Heart left ventricle (tissue), 16 donors: ENCODE results near the gene ZNF146. TPM values are rescaled to one million over a fixed set of nuclear protein-coding genes. Genes with fewer than 3 reads are reported as not detected.

Source experiments
- ATAC-seq, 4 donors: fragments of 200-7000 bp; cut with Tn5 transposase; one replicate each; pipeline ENCODE4 v1.9.1; 2020 to 2022; ENCODE audit warnings: moderate library complexity in 4 of 4, mild to moderate bottlenecking in 3 of 4, moderate number of reproducible peaks in 1 of 4
- DNase-seq, 5 donors: peaks; one replicate each; pipeline ENCODE4 v3.0.0-alpha.2; 2020
- H3K27ac ChIP-seq, 12 donors: fragments of 200-600 bp; sonication (generic) in 4 of 12; one replicate each; pipeline versions ENCODE4 v1.5.0 to v1.8.0; 2016 to 2022; ENCODE audit warnings: mild to moderate bottlenecking in 2 of 12
- H3K27me3 ChIP-seq, 9 donors: fragments of 200-600 bp; sonication (generic) in 2 of 9; one replicate each; pipeline versions ENCODE4 v1.5.1 to v1.8.0; 2016 to 2022; ENCODE audit warnings: mild to moderate bottlenecking in 3 of 9
- H3K36me3 ChIP-seq, 9 donors: fragments of 200-600 bp; sonication (generic) in 2 of 9; one replicate each; pipeline versions ENCODE4 v1.5.0 to v1.8.0; 2018 to 2022; ENCODE audit warnings: mild to moderate bottlenecking in 2 of 9
- H3K4me1 ChIP-seq, 12 donors: fragments of 200-600 bp; sonication (generic) in 4 of 12; one replicate each; pipeline versions ENCODE4 v1.5.0 to v1.8.0; 2016 to 2022; ENCODE audit warnings: mild to moderate bottlenecking in 3 of 12
- H3K4me3 ChIP-seq, 12 donors: fragments of 200-600 bp; sonication (generic) in 4 of 12; one replicate each; pipeline versions ENCODE4 v1.5.0 to v1.8.0; 2017 to 2022; ENCODE audit warnings: mild to moderate bottlenecking in 9 of 12, moderate library complexity in 4 of 12
- H3K9me3 ChIP-seq, 12 donors: fragments of 200-600 bp; sonication (generic) in 4 of 12; one replicate each; pipeline versions ENCODE4 v1.5.0 to v1.8.0; 2016 to 2022; ENCODE audit warnings: mild to moderate bottlenecking in 1 of 12
- POLR2A ChIP-seq, 2 donors: fragments of 450-650 bp; IDR thresholded peaks; one replicate each; pipeline ENCODE4 v1.6.1; 2017; ENCODE audit warnings: antibody characterized with exemption in 2 of 2, mild to moderate bottlenecking in 2 of 2, moderate library complexity in 2 of 2
- WGBS, 4 donors: extraction: QIAGEN DNeasy Blood & Tissue Kit in 2 of 4; methylation state at CpG; one replicate each; pipeline versions ENCODE4 v1.1.5 to v1.1.7; 2013 to 2018; 5-methylcytosine and 5-hydroxymethylcytosine counted together
- intact Hi-C, 10 donors: fragments of 100-400 bp; cut with DNase I; formaldehyde crosslinking; loops; one replicate each; pipeline versions ENCODE4 v1.11.1 to v1.14.2; 2022
- polyA plus RNA-seq, 2 donors: library from polyadenylated mRNA; stranded (reverse); fragments of 200-250 nt; gene quantifications; one replicate each; pipeline ENCODE4 v1.2.3, GENCODE V29; 2013
- total RNA-seq, 9 donors: library from RNA; depleted of rRNA in 2 of 9; stranded (reverse); fragments of >200 nt in 2 of 9; fragmentation: NEBNext Ultra II Directional in 3 of 9; extraction: Animal tissue kit (Norgen Biotek cat#: 25700) in 3 of 9; gene quantifications; one replicate each; pipeline versions ENCODE4 v1.1.0 to v1.2.4, GENCODE V29; 2016 to 2023
- TF ChIP-seq, protein P1 (sequence below), 12 donors: fragments of 200-600 bp; sonication (generic) in 4 of 12; IDR thresholded peaks; one replicate each; pipeline versions ENCODE4 v1.5.0 to v1.8.0; 2018 to 2022; ENCODE audit warnings: antibody characterized with exemption in 12 of 12, mild to moderate bottlenecking in 5 of 12
- donor health status: ischemic (EF 13 %, LVEDD 7.1; RV severe dilation, severe dysfunction).
- donor health status: healthy with polysubstance abuse.
- donor health status: DM: no; HTN: yes; CAD: no.
- donor health status: DM: no; HTN: no; CAD: no.
- donor health status: ischemic (EF 25% LVEDD 6.9; RV normal size, moderate dysfunction).
- donor health status: ischemic (EF 25% LVEDD 5.7; RV mildly dilated, moderate dysfunction).
- donor health status: healthy.
- donor health status: DM: yes; HTN: yes; CAD: no.
- donor health status: ischemic (EF 35%, LVEDD 5.7; RV mildly dilated, moderate dysfunction).
- donor health status: nonischemic (EF 11% LVEDD 7.7; RV severe dilation, severe dysfunction).
- donor health status: DM: yes; HTN: yes; CAD: no.
- donor health status: PGD.
- donor health status: ischemic (EF 29% LVEDD 5.4; RV normal size, mild dysfunction).
- donor health status: nonischemic (EF 23%, LVEDD 6.1; RV moderate dilation, normal function).

Gene ZNF146
- total and polyA plus RNA-seq, 11 donors = 14.1 to 53.7 (median 35.1) TPM

GRCh38 chr19:36198119-36198518 lies 16.8 kb upstream of the ZNF146 start:
- H3K27ac ChIP-seq = no peak overlapping the region
- intact Hi-C loops = no loop called here
- TF ChIP-seq, protein P1, sequence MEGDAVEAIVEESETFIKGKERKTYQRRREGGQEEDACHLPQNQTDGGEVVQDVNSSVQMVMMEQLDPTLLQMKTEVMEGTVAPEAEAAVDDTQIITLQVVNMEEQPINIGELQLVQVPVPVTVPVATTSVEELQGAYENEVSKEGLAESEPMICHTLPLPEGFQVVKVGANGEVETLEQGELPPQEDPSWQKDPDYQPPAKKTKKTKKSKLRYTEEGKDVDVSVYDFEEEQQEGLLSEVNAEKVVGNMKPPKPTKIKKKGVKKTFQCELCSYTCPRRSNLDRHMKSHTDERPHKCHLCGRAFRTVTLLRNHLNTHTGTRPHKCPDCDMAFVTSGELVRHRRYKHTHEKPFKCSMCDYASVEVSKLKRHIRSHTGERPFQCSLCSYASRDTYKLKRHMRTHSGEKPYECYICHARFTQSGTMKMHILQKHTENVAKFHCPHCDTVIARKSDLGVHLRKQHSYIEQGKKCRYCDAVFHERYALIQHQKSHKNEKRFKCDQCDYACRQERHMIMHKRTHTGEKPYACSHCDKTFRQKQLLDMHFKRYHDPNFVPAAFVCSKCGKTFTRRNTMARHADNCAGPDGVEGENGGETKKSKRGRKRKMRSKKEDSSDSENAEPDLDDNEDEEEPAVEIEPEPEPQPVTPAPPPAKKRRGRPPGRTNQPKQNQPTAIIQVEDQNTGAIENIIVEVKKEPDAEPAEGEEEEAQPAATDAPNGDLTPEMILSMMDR (IDR thresholded peaks at IDR 0.05) = no peak
- no peak for TF ChIP-seq POLR2A (IDR thresholded peaks at IDR 0.05)
- H3K27me3 ChIP-seq = no peaks in the 10 kb centered on the region
- ATAC-seq (no peak), DNase-seq (no peak)
- H3K36me3 ChIP-seq = peaks cover 0 to 48% (median 24%) of the 10 kb centered on the region in 9 donors
- no peak overlapping the region for H3K4me3 ChIP-seq
- 53 to 78% (median 69%) methylated on average over 2 of the region's 2 CpGs for WGBS, 4 donors
- H3K9me3 ChIP-seq = no peaks in the 10 kb centered on the region
- no peaks in the 10 kb centered on the region for H3K4me1 ChIP-seq

DNA sequence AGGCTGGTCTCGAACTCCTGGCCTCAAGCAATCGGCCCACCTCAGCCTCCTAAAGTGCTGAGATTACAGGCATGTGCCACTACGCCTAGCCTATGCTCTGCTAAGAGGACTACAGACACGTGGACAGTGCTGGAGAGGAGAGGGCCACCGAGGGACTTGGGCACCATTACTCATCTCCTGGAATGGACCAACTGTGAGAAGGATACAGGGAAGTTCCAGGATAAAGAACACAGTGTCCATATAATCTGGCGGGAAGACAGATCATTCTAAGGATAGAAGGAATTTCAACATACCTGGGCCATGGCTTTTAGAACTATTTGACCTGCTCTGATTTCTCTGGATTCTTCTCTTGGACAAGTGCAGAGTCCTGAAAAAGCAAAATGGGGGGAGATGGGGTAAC lies 13.2 kb upstream of the ZNF146 start:
- 91 to 97% (median 94%) methylated on average over 6 of the region's 6 CpGs for WGBS, 4 donors
- intact Hi-C loops = no loop called here
- no peaks in the 10 kb centered on the region for H3K4me1 ChIP-seq
- DNase-seq = no peak
- ATAC-seq = no peak
- H3K4me3 ChIP-seq = no peak overlapping the region
- TF ChIP-seq, protein P1 (IDR thresholded peaks at IDR 0.05) = no peak
- TF ChIP-seq POLR2A (IDR thresholded peaks at IDR 0.05) = no peak
- no peaks in the 10 kb centered on the region for H3K9me3 ChIP-seq
- H3K27ac ChIP-seq = no peak overlapping the region
- H3K36me3 ChIP-seq = peaks cover 0 to 44% (median 11%) of the 10 kb centered on the region in 9 donors
- no peaks in the 10 kb centered on the region for H3K27me3 ChIP-seq

- Histone ChIP-seq H3K4me3 (no peak overlapping the region), H3K27ac (no peak overlapping the region), H3K9me3 (no peaks in the 10 kb centered on the region), H3K27me3 (no peaks in the 10 kb centered on the region), H3K36me3 (peaks cover 0 to 44% (median 11%) of the 10 kb centered on the region in 9 donors), H3K4me1 (no peaks in the 10 kb centered on the region)
- intact Hi-C loops = no loop called here
- ATAC-seq = no peak
- 93 to 97% (median 96%) methylated on average over 4 of the region's 4 CpGs for WGBS, 4 donors
- no peak for DNase-seq
- TF ChIP-seq, protein P1 (IDR thresholded peaks at IDR 0.05) = no peak
- no peak for TF ChIP-seq POLR2A (IDR thresholded peaks at IDR 0.05)
Observed at GRCh38 chr19:36203293-36203692, 11.6 kb upstream of the ZNF146 start.

DNA sequence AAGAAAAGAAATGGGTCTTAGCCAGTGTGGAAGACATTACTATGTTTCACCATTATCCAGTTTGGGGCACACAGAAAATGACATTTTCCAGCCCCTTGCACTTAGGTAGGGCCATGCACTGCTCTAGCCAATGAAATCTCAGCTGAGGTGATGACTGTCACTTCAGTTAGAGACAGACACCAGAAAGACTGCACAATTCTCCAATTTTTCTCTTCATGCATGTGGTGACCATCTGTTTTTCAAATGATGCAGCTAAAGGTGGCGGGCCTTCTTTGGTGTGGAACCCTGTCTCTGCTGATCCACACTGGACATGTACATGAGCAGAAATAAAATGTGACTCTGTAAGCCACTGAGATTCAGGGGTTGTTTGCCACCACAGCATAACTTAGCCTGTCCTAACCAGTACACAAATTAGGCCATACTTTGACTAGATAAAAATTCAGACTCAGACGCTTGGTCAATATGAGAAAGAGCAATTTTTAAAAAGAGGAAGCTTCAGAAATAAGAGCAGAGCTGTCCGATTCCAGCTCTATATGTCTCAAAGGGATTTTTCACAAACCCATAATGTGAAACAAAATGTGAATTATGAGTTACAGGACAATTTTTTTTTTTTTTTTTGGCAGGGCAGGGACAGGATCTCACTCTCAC lies 7.2 kb upstream of the ZNF146 start:
- 91 to 96% (median 92%) methylated on average over 3 of the region's 3 CpGs for whole genome bisulfite sequencing, 4 donors

More for the DNA sequence above, 7.2 kb upstream of the ZNF146 start:
- TF ChIP-seq POLR2A (IDR thresholded peaks at IDR 0.05) = no peak
- TF ChIP-seq, protein P1 (IDR thresholded peaks at IDR 0.05) = no peak
- no peak for ATAC-seq
- Histone ChIP-seq H3K9me3 (no peaks in the 10 kb centered on the region), H3K36me3 (peaks cover 0 to 19% (median 5%) of the 10 kb centered on the region in 9 donors), H3K27me3 (no peaks in the 10 kb centered on the region), H3K4me3 (no peak overlapping the region), H3K4me1 (no peaks in the 10 kb centered on the region), H3K27ac (no peak overlapping the region)
- intact Hi-C loops = no loop called here
- DNase-seq = no peak
